H1 (cell line): Measurements from ENCODE around the gene ADARB2. TPM values are rescaled to one million over a fixed set of nuclear protein-coding genes. Genes with fewer than 3 reads are reported as not detected.

Source experiments
- CBX8 ChIP-seq: fragments of 300-800, 300-1000 bp; sonication (generic); IDR thresholded peaks from 2 replicates; pipeline ENCODE4 v1.7.1; 2016; ENCODE audit warnings: low read depth, low read length, borderline replicate concordance
- GABPA ChIP-seq: IDR thresholded peaks from 2 replicates; pipeline ENCODE4 v1.6.1; 2011; ENCODE audit warnings: mild to moderate bottlenecking, low read length, moderate library complexity, borderline replicate concordance; ENCODE audit not compliant: insufficient read depth
- HDAC2 ChIP-seq, 2 experiments: fragments of 300-600 bp in 1 of 2; sonication (generic) in 1 of 2; IDR thresholded peaks; 2 replicates each; pipeline ENCODE4 v1.6.1; 2011 to 2012; ENCODE audit warnings: low read depth in 2 of 2, low read length in 2 of 2, mild to moderate bottlenecking in 2 of 2, moderate library complexity in 2 of 2, borderline replicate concordance in 1 of 2, inconsistent platforms in 1 of 2
- KDM1A ChIP-seq: fragments of 200-600, 300-600 bp; sonication (generic); IDR thresholded peaks from 2 replicates; pipeline ENCODE4 v1.7.1; 2016; ENCODE audit warnings: mild to moderate bottlenecking, low read length, borderline replicate concordance
- SAP30 ChIP-seq: fragments of 300-600 bp; sonication (generic); IDR thresholded peaks from 2 replicates; pipeline ENCODE4 v1.7.1; 2012; ENCODE audit warnings: low read length, moderate library complexity, mild to moderate bottlenecking, inconsistent platforms; ENCODE audit not compliant: insufficient read depth, insufficient replicate concordance
- TAF1 ChIP-seq: IDR thresholded peaks from 2 replicates; pipeline ENCODE4 v1.6.1; 2011; ENCODE audit warnings: mild to moderate bottlenecking, low read depth, low read length
- polyA plus RNA-seq, 7 experiments: library from polyadenylated mRNA; depleted of rRNA in 3 of 7; stranded (reverse) in 5 of 7; unstranded in 2 of 7; fragments of >200 nt in 5 of 7; fragments of 200-250 nt in 2 of 7; gene quantifications; 1 replicate in 5 of 7; 2 replicates in 1 of 7; 4 replicates in 1 of 7; pipeline versions ENCODE4 v1.2.1 to v1.2.3, GENCODE V29; 2011 to 2013; ENCODE audit warnings: missing spikeins in 2 of 7, mixed read lengths in 2 of 7
- total RNA-seq: library from RNA; stranded (reverse); fragmentation: NEBNext Ultra II Directional; extraction: Animal tissue kit (Norgen Biotek cat#: 25700); gene quantifications from 2 replicates; pipeline ENCODE4 v1.2.1, GENCODE V29; 2021

The ADARB2 gene
- total and polyA plus RNA-seq, 2 of the 8 experiments (the other 6 are each of a cell fraction or from before 2014, with no cell fraction given): 2.2 to 2.8 TPM

DNA sequence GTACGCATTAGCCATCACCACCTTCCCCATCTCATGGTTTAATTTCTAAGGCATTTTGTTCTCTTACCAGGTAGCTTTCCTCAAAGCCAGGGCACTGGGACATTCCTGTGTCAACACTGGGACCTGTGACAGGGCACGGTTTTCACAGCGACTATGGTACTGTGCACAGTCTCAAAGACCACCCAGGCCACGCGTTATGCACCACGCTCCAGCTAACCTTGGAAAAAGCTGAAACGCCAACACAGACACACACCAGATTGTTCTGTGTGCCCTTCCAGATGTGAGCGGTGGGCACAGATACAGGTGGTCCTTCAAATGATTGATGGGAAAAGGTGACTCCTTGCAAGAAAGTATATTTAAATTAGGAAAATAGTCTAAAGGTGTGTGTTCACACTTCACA, 343.8 kb downstream of the ADARB2 start (continued):
- TF ChIP-seq KDM1A: no peak
- TF ChIP-seq CBX8: no peak
- no peak for TF ChIP-seq TAF1
- no peak for TF ChIP-seq HDAC2 (IDR thresholded peaks at IDR 0.05; ENCODE audit: borderline replicate concordance in 1 of 2, low read depth in 2 of 2, low read length in 2 of 2)
- TF ChIP-seq SAP30: no peak
- no peak for TF ChIP-seq GABPA
